Measurements from ENCODE around the gene RAD23A. TPM values are rescaled to one million over a fixed set of nuclear protein-coding genes. Genes with fewer than 3 reads are reported as not detected.
"Not testable (repeated sequence)": the region's sequence is repeated elsewhere in the genome, so short reads cannot be mapped to it uniquely, and the experiment has no call there.

Gene RAD23A
- total and polyA plus RNA-seq, 3 experiments from 2014 or later: 115 to 230 (median 227) TPM

- Mint-ChIP-seq H3K27ac (peak overlapping the region in 1 of 8 donors; percentile 54), H3K4me1 (peaks cover 0 to 3% (median 0%) of the 10 kb centered on the region in 3 donors), H3K4me3 (no peak overlapping the region), H3K9me3 (no peaks in the 10 kb centered on the region), H3K27me3 (peaks cover 19 to 26% of the 10 kb centered on the region in 2 donors), H3K36me3 (peaks cover 0 to 6% (median 0%) of the 10 kb centered on the region in 3 donors)
- Histone ChIP-seq H3K27me3 (ENCODE audit: insufficient read depth, low read length, poor library complexity, severe bottlenecking) (no peaks in the 10 kb centered on the region), H3K4me1 (ENCODE audit: insufficient read depth, low read length) (no peaks in the 10 kb centered on the region), H3K9me3 (ENCODE audit: low read length) (no peaks in the 10 kb centered on the region), H3K36me3 (ENCODE audit: insufficient read depth, low read length) (no peaks in the 10 kb centered on the region), H3K4me3 (ENCODE audit: low read length) (no peak overlapping the region), H3K27ac (ENCODE audit: low read depth, low read length) (no peak overlapping the region)
- no peak for DNase-seq
- POLR2A ChIA-PET: no interaction called here
- CTCF ChIA-PET: interaction anchor here (0.9 to 7.6 kb wide), 3 partner anchors 9 to 87 kb away, joined by 3 to 95 read pairs (median 76); no protein-coding TSS in a partner anchor
These were observed 28.9 kb downstream of the RAD23A start for GRCh38 chr19:12974301-12975220.

DNA sequence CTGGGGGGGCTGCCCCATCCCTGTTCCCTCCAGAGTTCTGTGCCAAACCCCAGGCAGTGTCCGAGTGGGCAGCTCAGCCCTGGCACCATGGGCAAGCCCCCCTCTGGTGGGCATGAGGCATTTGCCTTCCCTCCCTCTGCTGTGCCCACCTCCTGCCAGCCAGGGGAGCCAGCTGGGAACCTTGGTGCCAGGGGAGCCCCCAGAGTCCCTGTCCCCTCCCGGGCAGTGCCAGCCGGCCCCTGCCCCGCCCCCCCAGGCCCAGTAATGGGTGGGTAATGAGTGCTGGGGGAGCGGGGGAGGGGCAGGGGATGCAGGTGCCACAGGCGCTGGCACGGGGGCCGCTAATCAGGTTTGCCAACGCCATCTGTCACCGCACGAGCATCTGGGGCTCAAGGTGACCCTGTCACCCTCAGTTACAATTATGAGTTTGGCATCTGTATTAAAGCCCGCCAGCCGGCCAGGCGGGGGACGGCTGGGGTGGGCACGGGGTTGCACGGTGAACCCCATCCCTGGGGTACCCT lies 29.6 kb downstream of the RAD23A start:
- ChIA-PET POLR2A (no interaction called here), CTCF (interaction anchor here (0.7 to 7.6 kb wide), 5 partner anchors 10 to 129 kb away, joined by 3 to 95 read pairs (median 9); no protein-coding TSS in a partner anchor)
- Mint-ChIP-seq H3K27me3 (peaks cover 17 to 26% of the 10 kb centered on the region in 2 donors), H3K9me3 (no peaks in the 10 kb centered on the region), H3K4me1 (peaks cover 0 to 3% (median 0%) of the 10 kb centered on the region in 3 donors), H3K36me3 (peaks cover 0 to 6% (median 0%) of the 10 kb centered on the region in 3 donors), H3K27ac (no peak overlapping the region), H3K4me3 (no peak overlapping the region)
- Histone ChIP-seq H3K27me3 (ENCODE audit: insufficient read depth, low read length, poor library complexity, severe bottlenecking) (no peaks in the 10 kb centered on the region), H3K4me1 (ENCODE audit: insufficient read depth, low read length) (no peaks in the 10 kb centered on the region), H3K4me3 (ENCODE audit: low read length) (no peak overlapping the region), H3K9me3 (ENCODE audit: low read length) (no peaks in the 10 kb centered on the region), H3K27ac (ENCODE audit: low read depth, low read length) (no peak overlapping the region), H3K36me3 (ENCODE audit: insufficient read depth, low read length) (no peaks in the 10 kb centered on the region)
- DNase-seq: no peak

DNA sequence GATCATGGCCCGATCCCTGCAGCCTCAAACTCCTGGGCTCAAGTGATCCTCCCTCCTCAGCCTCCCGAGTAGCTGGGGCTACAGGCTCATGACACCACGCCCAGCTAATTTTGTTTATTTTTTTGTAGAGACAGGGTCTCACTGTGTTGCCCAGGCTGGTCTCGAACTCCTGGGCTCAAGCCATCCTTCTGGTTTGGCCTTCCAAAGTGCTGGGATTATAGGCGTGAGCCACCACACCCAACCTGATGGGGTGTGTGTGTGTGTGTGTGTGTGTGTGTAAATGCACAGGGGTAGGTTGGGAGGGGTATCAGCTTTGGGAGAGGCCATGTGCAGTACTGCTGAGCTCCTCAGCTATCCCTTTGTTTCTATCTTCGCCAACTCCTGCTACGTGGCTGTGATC lies 30.4 kb downstream of the RAD23A start:
- DNase-seq; H3K27ac Mint-ChIP-seq; H3K36me3 ChIP-seq (ENCODE audit: insufficient read depth, low read length); H3K4me3 ChIP-seq (ENCODE audit: low read length); H3K4me1 ChIP-seq (ENCODE audit: insufficient read depth, low read length); H3K36me3 Mint-ChIP-seq; H3K4me1 Mint-ChIP-seq; H3K27me3 ChIP-seq (ENCODE audit: insufficient read depth, low read length, poor library complexity, severe bottlenecking); H3K9me3 Mint-ChIP-seq; H3K9me3 ChIP-seq (ENCODE audit: low read length); H3K27ac ChIP-seq (ENCODE audit: low read depth, low read length); H3K4me3 Mint-ChIP-seq: not testable (repeated sequence)
- H3K27me3 Mint-ChIP-seq: peaks cover 17 to 26% of the 10 kb centered on the region in 2 donors
- ChIA-PET CTCF (interaction anchor here (0.9 to 7.6 kb wide), 13 partner anchors 10 to 302 kb away, joined by 3 to 95 read pairs (median 4); partner anchors contain the start of genes FARSA, IER2, JUNB and STX10), POLR2A (interaction anchor here (0.6 kb wide), 1 partner anchor 106 kb away, joined by 7 read pairs; no protein-coding TSS in a partner anchor)

GRCh38 chr19:12979974-12980373 lies 34.3 kb downstream of the RAD23A start:
- H3K36me3 ChIP-seq (ENCODE audit: insufficient read depth, low read length): no peaks in the 10 kb centered on the region
- no peak for DNase-seq
- no peak overlapping the region for H3K4me3 ChIP-seq (ENCODE audit: low read length)
- Mint-ChIP-seq H3K4me3 (no peak overlapping the region), H3K27ac (no peak overlapping the region), H3K4me1 (peaks cover 2 to 6% (median 3%) of the 10 kb centered on the region in 3 donors), H3K36me3 (peaks cover 0 to 6% (median 0%) of the 10 kb centered on the region in 3 donors), H3K9me3 (no peaks in the 10 kb centered on the region), H3K27me3 (peaks cover 17 to 23% of the 10 kb centered on the region in 2 donors)
- ChIA-PET CTCF (interaction anchor here (0.5 to 7.6 kb wide), 4 partner anchors 14 to 114 kb away, joined by 3 to 95 read pairs (median 74); no protein-coding TSS in a partner anchor), POLR2A (no interaction called here)
- H3K9me3 ChIP-seq (ENCODE audit: low read length): no peaks in the 10 kb centered on the region
- no peak overlapping the region for H3K27ac ChIP-seq (ENCODE audit: low read depth, low read length)
- H3K27me3 ChIP-seq (ENCODE audit: insufficient read depth, low read length, poor library complexity, severe bottlenecking): peaks cover 7% of the 10 kb centered on the region
- H3K4me1 ChIP-seq (ENCODE audit: insufficient read depth, low read length): peaks cover 21% of the 10 kb centered on the region

DNA sequence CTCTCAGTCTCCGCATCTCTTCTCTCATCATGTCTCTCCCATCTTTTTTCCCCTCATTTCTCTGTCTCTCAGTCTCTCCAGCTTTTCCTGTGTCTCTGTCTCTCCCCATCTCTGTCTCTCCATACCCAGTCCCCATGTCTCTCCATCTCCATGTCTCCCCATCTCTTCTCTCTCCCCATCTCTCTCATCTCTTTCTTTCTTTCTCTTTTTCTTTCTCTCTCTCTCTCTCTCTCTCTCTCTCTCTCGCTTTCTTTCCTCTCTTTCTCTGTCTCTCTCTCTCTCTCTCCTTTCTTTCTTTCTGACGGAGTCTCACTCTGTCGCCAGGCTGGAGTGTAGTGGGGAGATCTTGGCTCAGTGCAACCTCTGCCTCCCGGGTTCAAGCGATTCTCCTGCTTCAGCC lies 37.0 kb downstream of the RAD23A start:
- Mint-ChIP-seq H3K36me3 (peaks cover 0 to 5% (median 0%) of the 10 kb centered on the region in 3 donors), H3K9me3 (no peaks in the 10 kb centered on the region), H3K4me3 (no peak overlapping the region), H3K27ac (no peak overlapping the region), H3K4me1 (peaks cover 8 to 12% (median 10%) of the 10 kb centered on the region in 3 donors), H3K27me3 (peaks cover 11 to 18% of the 10 kb centered on the region in 2 donors)
- Histone ChIP-seq H3K4me1 (ENCODE audit: insufficient read depth, low read length) (peaks cover 28% of the 10 kb centered on the region), H3K27ac (ENCODE audit: low read depth, low read length) (no peak overlapping the region), H3K9me3 (ENCODE audit: low read length) (no peaks in the 10 kb centered on the region), H3K36me3 (ENCODE audit: insufficient read depth, low read length) (no peaks in the 10 kb centered on the region), H3K27me3 (ENCODE audit: insufficient read depth, low read length, poor library complexity, severe bottlenecking) (peaks cover 7% of the 10 kb centered on the region), H3K4me3 (ENCODE audit: low read length) (no peak overlapping the region)
- POLR2A ChIA-PET: no interaction called here
- CTCF ChIA-PET: interaction anchor here (1.3 to 6.1 kb wide), 4 partner anchors 48 to 112 kb away, joined by 5 to 31 read pairs (median 10); no protein-coding TSS in a partner anchor
- DNase-seq: no peak

- no peaks in the 10 kb centered on the region for H3K36me3 ChIP-seq (ENCODE audit: insufficient read depth, low read length)
- Mint-ChIP-seq H3K4me3 (no peak overlapping the region), H3K36me3 (peaks cover 0 to under 1% (median 0%) of the 10 kb centered on the region in 3 donors), H3K4me1 (peaks cover 8 to 10% (median 10%) of the 10 kb centered on the region in 3 donors), H3K27me3 (peaks cover 8 to 13% of the 10 kb centered on the region in 2 donors), H3K9me3 (no peaks in the 10 kb centered on the region), H3K27ac (no peak overlapping the region)
- H3K4me3 ChIP-seq (ENCODE audit: low read length): peak overlapping the region; percentile 47
- H3K27me3 ChIP-seq (ENCODE audit: insufficient read depth, low read length, poor library complexity, severe bottlenecking): peaks cover 7% of the 10 kb centered on the region
- ChIA-PET POLR2A (no interaction called here), CTCF (interaction anchor here (0.9 to 6.1 kb wide), 6 partner anchors 10 to 111 kb away, joined by 3 to 31 read pairs (median 6); no protein-coding TSS in a partner anchor)
- no peaks in the 10 kb centered on the region for H3K9me3 ChIP-seq (ENCODE audit: low read length)
- H3K4me1 ChIP-seq (ENCODE audit: insufficient read depth, low read length): peaks cover 28% of the 10 kb centered on the region
- DNase-seq: no peak
- H3K27ac ChIP-seq (ENCODE audit: low read depth, low read length): no peak overlapping the region
These were observed 37.4 kb downstream of the RAD23A start for GRCh38 chr19:12983091-12983490.

GRCh38 chr19:12983542-12984142 lies 38.0 kb downstream of the RAD23A start:
- CTCF ChIA-PET: interaction anchor here (0.9 to 6.1 kb wide), 6 partner anchors 9 to 111 kb away, joined by 3 to 31 read pairs (median 6); no protein-coding TSS in a partner anchor
- H3K4me1 Mint-ChIP-seq: peaks cover 8 to 10% (median 10%) of the 10 kb centered on the region in 3 donors
- no peak overlapping the region for H3K4me3 Mint-ChIP-seq

More at GRCh38 chr19:12983542-12984142, 38.0 kb downstream of the RAD23A start:
- POLR2A ChIA-PET: no interaction called here
- no peak overlapping the region for H3K27ac ChIP-seq (ENCODE audit: low read depth, low read length)
- H3K36me3 Mint-ChIP-seq: no peaks in the 10 kb centered on the region
- H3K4me1 ChIP-seq (ENCODE audit: insufficient read depth, low read length): peaks cover 28% of the 10 kb centered on the region
- H3K27me3 ChIP-seq (ENCODE audit: insufficient read depth, low read length, poor library complexity, severe bottlenecking): peaks cover 7% of the 10 kb centered on the region
- H3K27me3 Mint-ChIP-seq: peaks cover 5 to 11% of the 10 kb centered on the region in 2 donors
- no peak overlapping the region for H3K27ac Mint-ChIP-seq
- H3K9me3 ChIP-seq (ENCODE audit: low read length): no peaks in the 10 kb centered on the region
- no peaks in the 10 kb centered on the region for H3K36me3 ChIP-seq (ENCODE audit: insufficient read depth, low read length)
- H3K4me3 ChIP-seq (ENCODE audit: low read length): peak overlapping the region; percentile 47
- peak; percentile 72 to 84 (median 78) for DNase-seq
- no peaks in the 10 kb centered on the region for H3K9me3 Mint-ChIP-seq

Measured in CD8-positive, alpha-beta memory T cell (primary cell).